H1 (cell line): ENCODE results near the gene ATPAF2. TPM values are rescaled to one million over a fixed set of nuclear protein-coding genes. Genes with fewer than 3 reads are reported as not detected.

ENCODE experiments used
- CTCF ChIA-PET: fragments of 300-600 bp; sonication (Branson Sonifier 250); formaldehyde crosslinking; loops from one replicate; lab custom pipeline; 2021; ENCODE audit not compliant: partially characterized antibody; lab: Charles Lee
- POLR2A ChIA-PET: fragments of 300-600 bp; sonication (Branson Sonifier 250); formaldehyde crosslinking; loops from one replicate; lab custom pipeline; 2021; ENCODE audit warnings: inconsistent platforms; ENCODE audit not compliant: partially characterized antibody; lab: Charles Lee
- DNase-seq, 2 experiments: peaks; one replicate each; pipeline versions ENCODE4 v3.0.0 to v3.0.0-alpha.2; 2010 to 2022; ENCODE audit warnings: low spot score in 2 of 2, low read depth in 1 of 2, mixed read lengths in 1 of 2
- FAIRE-seq: peaks from 2 replicates; lab custom pipeline; 2011; peaks lifted over from hg19 to GRCh38; lab: Jason Lieb, UNC
- H2AFZ ChIP-seq: 2 replicates; pipeline ENCODE4 v1.8.1; 2012; ENCODE audit warnings: low read length, inconsistent platforms
- H2AK5ac ChIP-seq: 2 replicates; pipeline ENCODE4 v1.6.1; 2013; ENCODE audit warnings: low read depth, low read length
- H2BK120ac ChIP-seq: replicated peaks from 2 replicates; pipeline ENCODE3; 2013; ENCODE audit warnings: low read depth, low read length, inconsistent platforms
- H2BK12ac ChIP-seq: 2 replicates; pipeline ENCODE4 v1.6.1; 2013; ENCODE audit warnings: low read depth, low read length
- H2BK15ac ChIP-seq: 2 replicates; pipeline ENCODE4 v1.6.1; 2013; ENCODE audit warnings: low read length
- H2BK20ac ChIP-seq: 2 replicates; pipeline ENCODE4 v1.6.1; 2013; ENCODE audit warnings: low read length
- H2BK5ac ChIP-seq: 2 replicates; pipeline ENCODE4 v1.6.1; 2013; ENCODE audit warnings: low read depth, low read length
- H3K14ac ChIP-seq: 2 replicates; pipeline ENCODE4 v1.6.1; 2013; ENCODE audit warnings: inconsistent platforms; ENCODE audit not compliant: insufficient read length
- H3K18ac ChIP-seq: 2 replicates; pipeline ENCODE4 v1.6.1; 2013; ENCODE audit warnings: low read length; ENCODE audit errors: extremely low read depth
- H3K23ac ChIP-seq: 2 replicates; pipeline ENCODE4 v1.6.1; 2013; ENCODE audit warnings: inconsistent platforms; ENCODE audit not compliant: insufficient read length
- H3K23me2 ChIP-seq: 2 replicates; pipeline ENCODE4 v1.6.1; 2013; ENCODE audit warnings: low read depth, low read length
- H3K27ac ChIP-seq: 2 replicates; pipeline ENCODE4 v1.6.1; 2011; ENCODE audit warnings: low read depth, low read length, inconsistent platforms
- H3K27me3 ChIP-seq, 4 experiments: replicated peaks in 1 of 4; 1 replicate in 1 of 4; 2 replicates in 3 of 4; pipeline versions ENCODE4 v1.6.1 to v1.8.1; 2011 to 2013; ENCODE audit warnings: low read length in 3 of 4, mild to moderate bottlenecking in 3 of 4, inconsistent platforms in 2 of 4, mixed read lengths in 2 of 4, moderate library complexity in 1 of 4; ENCODE audit not compliant: control insufficient read depth in 3 of 4, insufficient read depth in 3 of 4; ENCODE audit errors: extremely low read depth in 1 of 4
- H3K36me3 ChIP-seq, 4 experiments: 2 replicates each; pipeline versions ENCODE4 v1.6.1 to v1.8.1; 2011 to 2013; ENCODE audit warnings: mild to moderate bottlenecking in 4 of 4, low read length in 3 of 4, moderate library complexity in 2 of 4, control low read depth in 1 of 4, inconsistent platforms in 1 of 4; ENCODE audit not compliant: insufficient read depth in 4 of 4, control insufficient read depth in 2 of 4
- H3K4ac ChIP-seq: replicated peaks from 2 replicates; pipeline ENCODE3; 2013; ENCODE audit warnings: low read length, low read depth, mixed read lengths, inconsistent platforms; ENCODE audit not compliant: insufficient read length
- H3K4me1 ChIP-seq, 4 experiments: replicated peaks in 1 of 4; 1 replicate in 1 of 4; 2 replicates in 3 of 4; pipeline versions ENCODE4 v1.6.1 to v1.8.1; 2011 to 2013; ENCODE audit warnings: low read length in 3 of 4, inconsistent platforms in 2 of 4, mixed read lengths in 1 of 4; ENCODE audit not compliant: insufficient read depth in 4 of 4, control insufficient read depth in 3 of 4
- H3K4me2 ChIP-seq, 2 experiments: 2 replicates each; pipeline versions ENCODE4 v1.6.1 to v1.8.1; 2011 to 2013; ENCODE audit warnings: low read depth in 2 of 2, low read length in 2 of 2, control low read depth in 1 of 2, inconsistent platforms in 1 of 2, mild to moderate bottlenecking in 1 of 2; ENCODE audit not compliant: insufficient read depth in 1 of 2
- H3K4me3 ChIP-seq, 4 experiments: fragments of 200-600, 300-600 bp in 1 of 4; sonication (generic), shearing (Covaris generic), sonication (Bioruptor Twin) in 1 of 4; 2 replicates each; pipeline versions ENCODE4 v1.5.1 to v1.8.1; 2011 to 2016; ENCODE audit warnings: low read length in 4 of 4, low read depth in 3 of 4, control low read depth in 2 of 4, inconsistent platforms in 2 of 4, mild to moderate bottlenecking in 2 of 4, mixed read lengths in 1 of 4, moderate library complexity in 1 of 4; ENCODE audit not compliant: insufficient read depth in 2 of 4; ENCODE audit errors: extremely low read depth in 1 of 4
- H3K56ac ChIP-seq: replicated peaks from 2 replicates; pipeline ENCODE3; 2013; ENCODE audit warnings: low read depth, mild to moderate bottlenecking, mixed read lengths, low read length, inconsistent platforms; ENCODE audit not compliant: insufficient read length
- H3K79me1 ChIP-seq: 2 replicates; pipeline ENCODE4 v1.6.1; 2013; ENCODE audit warnings: low read depth, low read length, control low read depth
- H3K79me2 ChIP-seq, 2 experiments: 2 replicates each; pipeline versions ENCODE4 v1.6.1 to v1.8.1; 2012 to 2013; ENCODE audit warnings: low read length in 2 of 2, mild to moderate bottlenecking in 2 of 2, inconsistent platforms in 1 of 2; ENCODE audit not compliant: insufficient read depth in 2 of 2, control insufficient read depth in 1 of 2
- H3K9ac ChIP-seq, 4 experiments: replicated peaks in 1 of 4; 1 replicate in 1 of 4; 2 replicates in 3 of 4; pipeline versions ENCODE4 v1.6.1 to v1.8.1; 2011 to 2013; ENCODE audit warnings: low read depth in 3 of 4, low read length in 3 of 4, control low read depth in 2 of 4, mild to moderate bottlenecking in 2 of 4, moderate library complexity in 2 of 4, inconsistent platforms in 1 of 4; ENCODE audit errors: extremely low read depth in 1 of 4
- H3K9me3 ChIP-seq, 2 experiments: 2 replicates each; pipeline versions ENCODE4 v1.6.1 to v1.8.1; 2012 to 2013; ENCODE audit warnings: mild to moderate bottlenecking in 2 of 2, moderate library complexity in 2 of 2, control low read depth in 1 of 2, inconsistent platforms in 1 of 2, low read depth in 1 of 2, low read length in 1 of 2, mixed read lengths in 1 of 2; ENCODE audit not compliant: insufficient read depth in 2 of 2
- H4K20me1 ChIP-seq, 2 experiments: replicated peaks in 1 of 2; 2 replicates each; pipeline versions ENCODE3 to v1.8.1; 2011 to 2013; ENCODE audit warnings: inconsistent platforms in 2 of 2, low read length in 2 of 2, mild to moderate bottlenecking in 1 of 2; ENCODE audit not compliant: insufficient read depth in 2 of 2, control insufficient read depth in 1 of 2
- H4K5ac ChIP-seq: 2 replicates; pipeline ENCODE4 v1.6.1; 2013; ENCODE audit warnings: low read length, low read depth, mixed read lengths, inconsistent platforms; ENCODE audit not compliant: insufficient read length
- H4K8ac ChIP-seq: 2 replicates; pipeline ENCODE4 v1.8.0; 2013; ENCODE audit warnings: mild to moderate bottlenecking, moderate library complexity, low read length, inconsistent platforms; ENCODE audit not compliant: insufficient read depth; ENCODE audit errors: extremely low read depth
- H4K91ac ChIP-seq: replicated peaks from 2 replicates; pipeline ENCODE3; 2013; ENCODE audit warnings: low read length, mixed read lengths, inconsistent platforms; ENCODE audit not compliant: insufficient read length
- CBX5 ChIP-seq: fragments of 300-800, 300-1000 bp; sonication (generic); IDR thresholded peaks from 2 replicates; pipeline ENCODE4 v1.7.1; 2016; ENCODE audit warnings: antibody characterized with exemption, low read length, low read depth
- HDAC2 ChIP-seq, 2 experiments: fragments of 300-600 bp in 1 of 2; sonication (generic) in 1 of 2; IDR thresholded peaks; 2 replicates each; pipeline ENCODE4 v1.6.1; 2011 to 2012; ENCODE audit warnings: low read depth in 2 of 2, low read length in 2 of 2, mild to moderate bottlenecking in 2 of 2, moderate library complexity in 2 of 2, borderline replicate concordance in 1 of 2, inconsistent platforms in 1 of 2
- KDM4A ChIP-seq: IDR thresholded peaks from one replicate; pipeline ENCODE4 v1.7.1; 2012; ENCODE audit warnings: low read depth, mild to moderate bottlenecking, moderate library complexity, low read length, inconsistent platforms; ENCODE audit not compliant: severe bottlenecking
- WGBS, 2 experiments: shearing (Covaris generic) in 1 of 2; methylation state at CpG; one replicate each; pipeline versions ENCODE4 v1.1.6 to v1.1.7; 2013 to 2015; ENCODE audit warnings: low lambda C conversion rate in 2 of 2, mixed read lengths in 2 of 2, inconsistent platforms in 1 of 2, low coverage in 1 of 2, missing lambda C conversion rate in 1 of 2; ENCODE audit not compliant: insufficient replicate concordance in 2 of 2, insufficient coverage in 1 of 2, insufficient read length in 1 of 2; ENCODE audit errors: extremely low coverage in 1 of 2, missing lambda C conversion rate in 1 of 2; 5-methylcytosine and 5-hydroxymethylcytosine counted together
- polyA plus RNA-seq, 7 experiments: library from polyadenylated mRNA; depleted of rRNA in 3 of 7; stranded (reverse) in 5 of 7; unstranded in 2 of 7; fragments of >200 nt in 5 of 7; fragments of 200-250 nt in 2 of 7; gene quantifications; 1 replicate in 5 of 7; 2 replicates in 1 of 7; 4 replicates in 1 of 7; pipeline versions ENCODE4 v1.2.1 to v1.2.3, GENCODE V29; 2011 to 2013; ENCODE audit warnings: missing spikeins in 2 of 7, mixed read lengths in 2 of 7
- total RNA-seq: library from RNA; stranded (reverse); fragmentation: NEBNext Ultra II Directional; extraction: Animal tissue kit (Norgen Biotek cat#: 25700); gene quantifications from 2 replicates; pipeline ENCODE4 v1.2.1, GENCODE V29; 2021
- TF ChIP-seq, protein P1 (sequence below), 3 experiments: IDR thresholded peaks; 1 replicate in 2 of 3; 2 replicates in 1 of 3; pipeline versions ENCODE4 v1.5.1 to v1.6.1; 2011; ENCODE audit warnings: low read length in 3 of 3, mild to moderate bottlenecking in 3 of 3, inconsistent platforms in 2 of 3, low read depth in 1 of 3, moderate library complexity in 1 of 3; ENCODE audit not compliant: insufficient read depth in 1 of 3; ENCODE audit errors: control extremely low read depth in 1 of 3

Gene ATPAF2
- total and polyA plus RNA-seq, 2 of the 8 experiments (the other 6 are each of a cell fraction or from before 2014, with no cell fraction given): 19.6 to 22.9 TPM

DNA sequence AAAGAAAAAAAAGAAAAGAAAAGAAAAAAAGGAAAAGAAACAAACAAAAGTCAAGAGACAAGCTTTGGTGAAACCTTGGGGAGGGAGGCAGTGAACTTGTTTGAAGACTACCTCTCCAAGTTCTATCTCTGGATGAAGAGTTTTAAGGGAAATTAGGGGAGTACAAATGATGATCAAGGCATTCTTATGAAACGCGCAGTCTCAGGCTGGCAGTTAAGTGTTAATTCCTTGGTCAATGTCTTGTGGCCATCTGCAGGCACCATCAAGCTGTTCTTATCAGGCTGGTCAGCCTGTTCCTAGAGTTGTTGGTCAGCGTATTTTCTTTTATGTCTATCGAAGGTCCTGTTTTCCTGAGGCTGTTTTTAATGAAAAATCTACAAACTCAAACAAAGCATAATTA is 40.6 kb upstream of the ATPAF2 start:
- no peak overlapping the region for H2BK5ac ChIP-seq
- no peak overlapping the region for H3K4ac ChIP-seq
- no peak overlapping the region for H3K18ac ChIP-seq
- no peak overlapping the region for H4K91ac ChIP-seq
- no peak overlapping the region for H3K56ac ChIP-seq
- H4K20me1 ChIP-seq: no peaks in the 10 kb centered on the region
- no peak overlapping the region for H2BK15ac ChIP-seq
- no peak for DNase-seq
- POLR2A ChIA-PET: interaction anchor here (0.6 to 1.4 kb wide), 4 partner anchors 9 to 1656 kb away, joined by 3 to 4 read pairs (median 3); no protein-coding TSS in a partner anchor
- no peak overlapping the region for H3K9ac ChIP-seq
- H2BK12ac ChIP-seq: no peak overlapping the region
- no peak overlapping the region for H3K4me2 ChIP-seq
- no peaks in the 10 kb centered on the region; a peak in 2 of 7 replicates for H3K27me3 ChIP-seq
- no peaks in the 10 kb centered on the region for H3K36me3 ChIP-seq
- H3K9me3 ChIP-seq: no peaks in the 10 kb centered on the region
- H4K8ac ChIP-seq: no peak overlapping the region
- no peaks in the 10 kb centered on the region for H3K23me2 ChIP-seq
- no peak overlapping the region for H3K27ac ChIP-seq
- H3K14ac ChIP-seq: no peak overlapping the region
- no peak overlapping the region for H2AFZ ChIP-seq
- H4K5ac ChIP-seq: no peak overlapping the region
- CTCF ChIA-PET: interaction anchor here (0.6 to 0.9 kb wide), 2 partner anchors 64 to 219 kb away, joined by 3 read pairs; no protein-coding TSS in a partner anchor
- no peak overlapping the region for H3K4me3 ChIP-seq
- H2BK120ac ChIP-seq: no peak overlapping the region
- 89% methylated on average over 4 of the region's 4 CpGs; no CpG with 5 or more reads in 1 of the 2 experiments for WGBS, 2 experiments
- no peaks in the 10 kb centered on the region for H3K79me1 ChIP-seq
- FAIRE-seq: no peak
- H3K79me2 ChIP-seq: no peaks in the 10 kb centered on the region
- no peak overlapping the region for H2AK5ac ChIP-seq
- no peak overlapping the region for H3K23ac ChIP-seq
- TF ChIP-seq HDAC2 (IDR thresholded peaks at IDR 0.05; ENCODE audit: borderline replicate concordance in 1 of 2, low read depth in 2 of 2, low read length in 2 of 2) (no peak), CBX5 (no peak), KDM4A (no peak)
- TF ChIP-seq, protein P1, sequence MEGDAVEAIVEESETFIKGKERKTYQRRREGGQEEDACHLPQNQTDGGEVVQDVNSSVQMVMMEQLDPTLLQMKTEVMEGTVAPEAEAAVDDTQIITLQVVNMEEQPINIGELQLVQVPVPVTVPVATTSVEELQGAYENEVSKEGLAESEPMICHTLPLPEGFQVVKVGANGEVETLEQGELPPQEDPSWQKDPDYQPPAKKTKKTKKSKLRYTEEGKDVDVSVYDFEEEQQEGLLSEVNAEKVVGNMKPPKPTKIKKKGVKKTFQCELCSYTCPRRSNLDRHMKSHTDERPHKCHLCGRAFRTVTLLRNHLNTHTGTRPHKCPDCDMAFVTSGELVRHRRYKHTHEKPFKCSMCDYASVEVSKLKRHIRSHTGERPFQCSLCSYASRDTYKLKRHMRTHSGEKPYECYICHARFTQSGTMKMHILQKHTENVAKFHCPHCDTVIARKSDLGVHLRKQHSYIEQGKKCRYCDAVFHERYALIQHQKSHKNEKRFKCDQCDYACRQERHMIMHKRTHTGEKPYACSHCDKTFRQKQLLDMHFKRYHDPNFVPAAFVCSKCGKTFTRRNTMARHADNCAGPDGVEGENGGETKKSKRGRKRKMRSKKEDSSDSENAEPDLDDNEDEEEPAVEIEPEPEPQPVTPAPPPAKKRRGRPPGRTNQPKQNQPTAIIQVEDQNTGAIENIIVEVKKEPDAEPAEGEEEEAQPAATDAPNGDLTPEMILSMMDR (IDR thresholded peaks at IDR 0.05; ENCODE audit: control extremely low read depth in 1 of 3, insufficient read depth in 1 of 3, low read depth in 1 of 3, low read length in 3 of 3): no peak
- H2BK20ac ChIP-seq: no peak overlapping the region
- no peaks in the 10 kb centered on the region for H3K4me1 ChIP-seq
